A673 (cell line): ENCODE results near the gene SNX11. TPM values are rescaled to one million over a fixed set of nuclear protein-coding genes. Genes with fewer than 3 reads are reported as not detected.

ENCODE experiments used
- BruUV-seq: library from RNA; stranded (reverse); fragments of 400-500 nt; replicated peaks from 2 replicates; lab custom pipeline; 2021; lab: Mats Ljungman, UMichigan
- CTCF ChIA-PET: fragments of 300-600 bp; sonication (Branson Sonifier 250); formaldehyde crosslinking; loops from one replicate; lab custom pipeline; 2022; ENCODE audit warnings: antibody characterized with exemption; lab: Charles Lee
- POLR2A ChIA-PET: fragments of 300-600 bp; sonication (Branson Sonifier 250); formaldehyde crosslinking; loops from one replicate; lab custom pipeline; 2022; ENCODE audit warnings: antibody characterized with exemption; ENCODE audit not compliant: low non-redundant PET; lab: Charles Lee
- DNase-seq: peaks from one replicate; pipeline ENCODE4 v3.0.0-alpha.2; 2015; ENCODE audit warnings: low spot score
- H3K27ac ChIP-seq: fragments of 200-600 bp; sonication (generic); 2 replicates; pipeline ENCODE4 v1.5.1; 2016; ENCODE audit warnings: mixed run types, low read depth, mild to moderate bottlenecking, mixed read lengths, antibody characterized with exemption, low read length; ENCODE audit not compliant: poor library complexity, severe bottlenecking
- H3K27me3 ChIP-seq: fragments of 200-600 bp; sonication (generic); replicated peaks from 2 replicates; pipeline ENCODE4 v1.6.1; 2017; ENCODE audit warnings: mixed run types, low read depth, mild to moderate bottlenecking, mixed read lengths, antibody characterized with exemption, low read length; ENCODE audit not compliant: insufficient read depth, poor library complexity
- H3K36me3 ChIP-seq: fragments of 200-600 bp; sonication (generic); 2 replicates; pipeline ENCODE4 v1.6.1; 2016; ENCODE audit warnings: mixed run types, mild to moderate bottlenecking, mixed read lengths, antibody characterized with exemption, low read length; ENCODE audit not compliant: insufficient read depth, poor library complexity, severe bottlenecking
- H3K4me1 ChIP-seq: fragments of 200-600 bp; sonication (generic); 2 replicates; pipeline ENCODE4 v1.6.1; 2017; ENCODE audit warnings: mixed run types, mild to moderate bottlenecking, mixed read lengths, antibody characterized with exemption, low read length; ENCODE audit not compliant: insufficient read depth, poor library complexity, severe bottlenecking
- H3K4me3 ChIP-seq: fragments of 200-600 bp; sonication (generic); 2 replicates; pipeline ENCODE4 v1.5.1; 2016; ENCODE audit warnings: low read depth, mixed run types, mild to moderate bottlenecking, mixed read lengths, low read length; ENCODE audit not compliant: poor library complexity, severe bottlenecking
- H3K9me3 ChIP-seq: fragments of 200-600 bp; sonication (generic); 2 replicates; pipeline ENCODE4 v1.6.1; 2016; ENCODE audit warnings: mixed run types, low read depth, mild to moderate bottlenecking, mixed read lengths, antibody characterized with exemption, low read length; ENCODE audit not compliant: poor library complexity, severe bottlenecking
- EZH2 ChIP-seq: fragments of 200-600 bp; sonication (generic); IDR thresholded peaks from 2 replicates; pipeline ENCODE4 v1.6.1; 2017; ENCODE audit warnings: borderline replicate concordance, low read depth, mild to moderate bottlenecking, mixed read lengths, antibody characterized with exemption, low read length; ENCODE audit not compliant: poor library complexity, severe bottlenecking
- intact Hi-C: fragments of 100-400 bp; cut with micrococcal nuclease; formaldehyde crosslinking; loops from one replicate; pipeline ENCODE4 v1.10.0; 2022; ENCODE audit not compliant: unreplicated experiment
- total RNA-seq: library from RNA; stranded (reverse); gene quantifications from 2 replicates; pipeline ENCODE4 v1.2.3, GENCODE V29; 2021
- TF ChIP-seq, protein P1 (sequence below): fragments of 300-800, 200-600 bp; sonication (generic); conservative IDR thresholded peaks from 2 replicates; pipeline ENCODE4 v1.5.1; 2017; ENCODE audit warnings: low read depth, mild to moderate bottlenecking, antibody characterized with exemption, low read length, moderate library complexity, mixed read lengths

Gene SNX11
- total RNA-seq, 1 experiment from 2014 or later, result 25.1 TPM

DNA sequence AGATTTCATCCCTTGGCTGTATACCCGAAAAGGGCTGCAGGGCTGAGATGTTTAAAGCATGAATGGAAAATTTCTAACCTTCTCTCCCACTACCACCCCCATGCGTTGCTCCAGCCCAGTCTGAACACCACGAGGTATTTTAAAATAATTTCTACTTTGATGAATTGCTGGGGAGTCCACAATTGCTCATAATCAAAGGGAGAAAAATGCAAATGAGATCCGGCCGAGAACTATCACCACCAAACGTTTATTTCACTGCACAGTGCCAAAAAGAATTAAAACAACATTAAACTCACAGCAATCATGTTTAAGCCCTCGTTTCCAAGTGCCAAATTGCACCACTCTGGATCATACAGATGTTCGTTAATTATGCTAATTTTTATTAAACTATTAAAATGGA is 36.7 kb downstream of the SNX11 start:
- DNase-seq, result no peak
- Histone ChIP-seq H3K27ac (no peak overlapping the region), H3K36me3 (no peaks in the 10 kb centered on the region), H3K9me3 (no peaks in the 10 kb centered on the region), H3K4me3 (no peak overlapping the region), H3K27me3 (no peaks in the 10 kb centered on the region), H3K4me1 (peaks cover 22% of the 10 kb centered on the region)
- ChIA-PET CTCF (no interaction called here), POLR2A (no interaction called here)
- intact Hi-C loops, result no loop called here
- TF ChIP-seq EZH2, result no peak
- BruUV-seq, result no TSS peak

DNA sequence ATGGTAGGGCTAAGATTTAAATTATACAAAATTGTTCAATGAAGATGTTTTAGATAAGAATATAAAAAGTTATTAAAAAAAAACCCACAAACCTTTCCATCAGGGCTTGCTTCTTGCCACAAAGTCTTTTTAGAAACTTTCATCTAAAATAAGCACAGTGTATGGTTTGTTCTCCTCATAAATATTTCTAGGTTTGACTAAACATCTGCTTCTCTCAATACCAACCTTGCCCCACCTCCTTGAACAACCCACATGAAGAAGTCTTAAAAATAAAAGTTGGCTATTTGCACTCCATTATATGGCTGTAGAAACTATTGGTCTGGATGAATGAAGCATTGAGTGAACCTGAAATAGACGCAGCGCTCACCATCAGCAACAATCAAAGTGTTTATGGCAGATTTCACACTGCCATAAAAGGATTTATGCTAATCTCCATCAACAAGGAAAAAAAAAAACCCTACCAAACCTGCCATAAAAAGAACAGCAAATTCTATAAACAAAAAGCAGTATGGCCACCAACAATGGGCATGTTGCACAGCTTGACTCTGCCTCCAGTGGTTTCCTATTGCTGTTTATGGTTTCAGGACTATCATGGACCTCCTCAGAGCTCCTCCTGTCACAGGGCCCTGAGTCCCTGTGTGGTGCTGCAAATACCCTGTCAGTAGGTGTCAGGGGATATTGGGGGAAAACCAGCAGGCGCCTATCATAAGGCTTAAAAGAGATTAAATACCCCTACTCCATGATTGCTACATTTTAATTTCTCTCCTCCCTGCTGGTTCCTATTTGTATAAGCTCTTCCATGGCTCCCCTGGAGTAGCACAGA is 37.6 kb downstream of the SNX11 start:
- Histone ChIP-seq H3K36me3 (no peaks in the 10 kb centered on the region), H3K4me3 (no peak overlapping the region), H3K4me1 (peaks cover 30% of the 10 kb centered on the region), H3K27me3 (no peaks in the 10 kb centered on the region), H3K9me3 (no peaks in the 10 kb centered on the region), H3K27ac (no peak overlapping the region)
- DNase-seq, result no peak
- no TSS peak for BruUV-seq
- intact Hi-C loops, result no loop called here
- ChIA-PET CTCF (no interaction called here), POLR2A (no interaction called here)
- TF ChIP-seq EZH2, result no peak
- TF ChIP-seq, protein P1, sequence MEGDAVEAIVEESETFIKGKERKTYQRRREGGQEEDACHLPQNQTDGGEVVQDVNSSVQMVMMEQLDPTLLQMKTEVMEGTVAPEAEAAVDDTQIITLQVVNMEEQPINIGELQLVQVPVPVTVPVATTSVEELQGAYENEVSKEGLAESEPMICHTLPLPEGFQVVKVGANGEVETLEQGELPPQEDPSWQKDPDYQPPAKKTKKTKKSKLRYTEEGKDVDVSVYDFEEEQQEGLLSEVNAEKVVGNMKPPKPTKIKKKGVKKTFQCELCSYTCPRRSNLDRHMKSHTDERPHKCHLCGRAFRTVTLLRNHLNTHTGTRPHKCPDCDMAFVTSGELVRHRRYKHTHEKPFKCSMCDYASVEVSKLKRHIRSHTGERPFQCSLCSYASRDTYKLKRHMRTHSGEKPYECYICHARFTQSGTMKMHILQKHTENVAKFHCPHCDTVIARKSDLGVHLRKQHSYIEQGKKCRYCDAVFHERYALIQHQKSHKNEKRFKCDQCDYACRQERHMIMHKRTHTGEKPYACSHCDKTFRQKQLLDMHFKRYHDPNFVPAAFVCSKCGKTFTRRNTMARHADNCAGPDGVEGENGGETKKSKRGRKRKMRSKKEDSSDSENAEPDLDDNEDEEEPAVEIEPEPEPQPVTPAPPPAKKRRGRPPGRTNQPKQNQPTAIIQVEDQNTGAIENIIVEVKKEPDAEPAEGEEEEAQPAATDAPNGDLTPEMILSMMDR, result no peak

DNA sequence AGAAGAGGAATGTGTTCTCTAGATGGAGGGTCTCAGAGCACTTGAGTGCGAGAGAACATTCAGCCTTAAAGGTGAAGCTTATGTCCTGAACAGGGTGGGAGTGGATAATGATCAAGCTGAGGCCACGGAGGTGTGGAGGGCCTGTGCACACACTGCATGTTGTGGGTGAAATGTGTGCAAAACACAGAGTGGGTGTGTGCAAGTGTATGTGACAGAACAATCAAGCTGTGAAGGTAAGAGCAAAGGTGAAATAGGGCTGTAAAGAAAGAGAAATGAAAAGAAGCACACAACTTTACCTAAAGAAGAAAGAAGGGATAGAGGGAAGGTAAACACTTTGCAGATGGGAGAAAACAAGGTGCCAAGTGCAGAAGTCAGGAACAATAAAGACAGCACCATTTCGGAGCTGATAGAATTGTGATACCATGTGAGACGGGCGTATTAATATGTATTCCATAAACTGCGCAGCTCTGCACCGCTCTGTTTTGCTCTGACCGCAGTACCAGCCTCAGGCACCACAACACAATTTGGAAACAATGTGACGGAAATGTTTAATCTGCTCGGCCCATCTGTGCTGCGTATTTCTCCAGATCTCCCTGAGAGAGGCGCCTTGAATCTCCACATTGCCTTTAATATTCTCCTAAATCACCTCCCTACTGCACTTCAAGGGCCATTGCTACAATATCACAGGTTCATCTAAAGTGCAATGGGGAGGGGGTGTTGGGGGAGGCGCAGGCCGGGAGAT is 40.6 kb downstream of the SNX11 start:
- Histone ChIP-seq H3K27ac (no peak overlapping the region), H3K36me3 (no peaks in the 10 kb centered on the region), H3K27me3 (no peaks in the 10 kb centered on the region), H3K9me3 (no peaks in the 10 kb centered on the region), H3K4me1 (peaks cover 49% of the 10 kb centered on the region), H3K4me3 (no peak overlapping the region)
- no TSS peak for BruUV-seq
- TF ChIP-seq, protein P1, result no peak
- no peak for TF ChIP-seq EZH2
- POLR2A ChIA-PET, result interaction anchor here (0.5 kb wide), 1 partner anchor 73 kb away, joined by 5 read pairs; no protein-coding TSS in a partner anchor
- no peak for DNase-seq
- CTCF ChIA-PET, result interaction anchor here (0.5 to 0.6 kb wide), 3 partner anchors 10 to 489 kb away, joined by 3 to 4 read pairs (median 3); no protein-coding TSS in a partner anchor
- intact Hi-C loops, result no loop called here
